ENCODE results near the gene RIMBP2.

RIMBP2 gene

GRCh38 chr12:130537655-130538054 is 178.4 kb downstream of the RIMBP2 start:
- TF ChIP-seq CTCF (conservative IDR thresholded peaks at IDR 0.05; ENCODE audit: control insufficient read depth, insufficient read depth, low read depth, low read length): no peak
- no peak for DNase-seq (ENCODE audit: low read depth)
- no peak overlapping the region for H3K4me3 ChIP-seq (ENCODE audit: control insufficient read depth, low read depth, low read length)

DNA sequence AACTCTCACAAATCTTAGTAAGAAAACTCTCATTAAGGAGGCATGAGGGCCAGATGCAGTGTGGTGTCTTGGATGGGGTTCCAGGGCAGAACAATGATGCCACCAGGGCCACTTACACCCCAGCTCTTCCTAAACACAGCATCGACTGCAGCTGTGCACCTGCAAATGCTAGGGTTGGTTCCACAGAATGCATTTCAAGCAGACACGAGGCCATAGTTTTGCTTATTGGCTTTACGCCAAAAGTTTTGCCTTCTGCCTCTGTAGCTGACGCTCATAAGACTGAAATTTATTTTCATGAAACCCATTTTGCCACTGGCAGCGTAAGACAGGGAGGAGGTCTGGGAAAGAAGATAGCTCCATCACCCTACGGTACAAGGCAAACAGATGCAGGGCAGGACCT is 179.0 kb downstream of the RIMBP2 start:
- no peak for DNase-seq (ENCODE audit: low read depth)

DNA sequence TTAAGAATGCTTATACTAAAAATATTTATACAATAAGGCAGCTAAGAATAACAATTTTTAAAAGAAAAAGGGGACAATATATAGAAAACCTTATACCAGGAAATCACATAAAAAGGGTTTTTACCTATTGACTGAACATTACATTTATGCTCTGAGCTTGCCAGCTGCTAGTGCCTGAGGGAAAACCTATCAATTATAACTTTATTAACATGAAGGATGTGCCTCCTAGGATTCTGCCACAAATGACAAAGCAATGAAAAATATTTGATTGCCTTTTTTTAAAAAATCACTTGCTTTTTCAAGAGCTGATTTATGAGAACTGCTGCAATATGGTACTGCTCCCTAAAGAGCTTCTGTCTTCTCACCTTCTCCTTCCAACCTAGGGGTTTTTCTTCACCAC is 185.7 kb downstream of the RIMBP2 start:
- DNase-seq (ENCODE audit: low read depth): no peak
- H3K4me3 ChIP-seq (ENCODE audit: control insufficient read depth, low read depth, low read length): no peak overlapping the region
- no peak for TF ChIP-seq CTCF (conservative IDR thresholded peaks at IDR 0.05; ENCODE audit: control insufficient read depth, insufficient read depth, low read depth, low read length)

More for the DNA sequence above, 179.0 kb downstream of the RIMBP2 start:
- TF ChIP-seq CTCF (conservative IDR thresholded peaks at IDR 0.05; ENCODE audit: control insufficient read depth, insufficient read depth, low read depth, low read length): no peak
- H3K4me3 ChIP-seq (ENCODE audit: control insufficient read depth, low read depth, low read length): no peak overlapping the region

- no peak for DNase-seq (ENCODE audit: low read depth)
- no peak overlapping the region for H3K4me3 ChIP-seq (ENCODE audit: control insufficient read depth, low read depth, low read length)
- no peak for TF ChIP-seq CTCF (conservative IDR thresholded peaks at IDR 0.05; ENCODE audit: control insufficient read depth, insufficient read depth, low read depth, low read length)
These were observed 186.3 kb downstream of the RIMBP2 start for GRCh38 chr12:130529781-130530180.

- H3K4me3 ChIP-seq (ENCODE audit: control insufficient read depth, low read depth, low read length): no peak overlapping the region
- no peak for DNase-seq (ENCODE audit: low read depth)
- TF ChIP-seq CTCF (conservative IDR thresholded peaks at IDR 0.05; ENCODE audit: control insufficient read depth, insufficient read depth, low read depth, low read length): no peak
These were observed 188.9 kb downstream of the RIMBP2 start for GRCh38 chr12:130527239-130527638.

GRCh38 chr12:130526813-130527212 is 189.3 kb downstream of the RIMBP2 start:
- no peak for TF ChIP-seq CTCF (conservative IDR thresholded peaks at IDR 0.05; ENCODE audit: control insufficient read depth, insufficient read depth, low read depth, low read length)
- DNase-seq (ENCODE audit: low read depth): no peak
- H3K4me3 ChIP-seq (ENCODE audit: control insufficient read depth, low read depth, low read length): no peak overlapping the region

Data from fibroblast of mammary gland (primary cell).